OCI-LY7 (cell line): Measurements from ENCODE around the gene CAT.

Source experiments
- EZH2phosphoT487 ChIP-seq: fragments of 200-600 bp; sonication (generic); IDR thresholded peaks from 2 replicates; pipeline ENCODE4 v1.6.1; 2018; ENCODE audit warnings: low read depth, borderline replicate concordance, mild to moderate bottlenecking, mixed run types, antibody characterized with exemption, low read length, moderate library complexity, mixed read lengths
- TF ChIP-seq, protein P1 (sequence below): fragments of 200-600 bp; sonication (generic); conservative IDR thresholded peaks from 2 replicates; pipeline ENCODE4 v1.5.1; 2014; ENCODE audit warnings: mild to moderate bottlenecking, antibody characterized with exemption, low read length, moderate library complexity, mixed read lengths

DNA sequence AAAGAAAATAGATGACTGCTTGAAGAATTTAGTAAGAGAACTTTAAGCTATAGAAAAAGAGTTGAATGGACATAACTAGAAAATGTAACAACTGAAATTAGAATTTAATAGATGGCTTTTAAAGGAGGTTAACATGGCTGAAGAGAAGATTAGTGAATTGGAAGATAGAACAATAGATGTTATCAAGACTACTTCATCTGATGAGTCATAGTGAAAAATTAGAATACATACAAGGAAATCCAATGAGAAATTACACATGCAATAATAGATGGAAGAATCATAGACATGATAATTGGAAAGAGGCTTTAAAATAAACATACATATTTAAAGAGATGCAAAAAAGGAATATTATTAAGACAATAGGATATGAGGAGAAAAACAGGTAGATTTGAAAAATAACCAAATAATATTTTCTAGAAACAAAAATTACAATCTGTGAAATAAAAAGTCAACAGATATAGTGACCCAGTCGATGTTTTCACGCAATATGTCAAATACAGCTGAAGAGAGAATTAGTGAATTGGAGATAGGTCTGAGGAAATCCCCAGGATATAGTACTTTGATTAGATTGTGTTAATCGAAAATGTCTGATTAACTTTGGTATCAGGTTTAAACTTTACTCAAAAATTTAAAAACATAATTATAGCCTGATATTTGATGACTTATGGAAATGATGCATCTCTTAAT is 28.2 kb downstream of the CAT start:
- TF ChIP-seq, protein P1, sequence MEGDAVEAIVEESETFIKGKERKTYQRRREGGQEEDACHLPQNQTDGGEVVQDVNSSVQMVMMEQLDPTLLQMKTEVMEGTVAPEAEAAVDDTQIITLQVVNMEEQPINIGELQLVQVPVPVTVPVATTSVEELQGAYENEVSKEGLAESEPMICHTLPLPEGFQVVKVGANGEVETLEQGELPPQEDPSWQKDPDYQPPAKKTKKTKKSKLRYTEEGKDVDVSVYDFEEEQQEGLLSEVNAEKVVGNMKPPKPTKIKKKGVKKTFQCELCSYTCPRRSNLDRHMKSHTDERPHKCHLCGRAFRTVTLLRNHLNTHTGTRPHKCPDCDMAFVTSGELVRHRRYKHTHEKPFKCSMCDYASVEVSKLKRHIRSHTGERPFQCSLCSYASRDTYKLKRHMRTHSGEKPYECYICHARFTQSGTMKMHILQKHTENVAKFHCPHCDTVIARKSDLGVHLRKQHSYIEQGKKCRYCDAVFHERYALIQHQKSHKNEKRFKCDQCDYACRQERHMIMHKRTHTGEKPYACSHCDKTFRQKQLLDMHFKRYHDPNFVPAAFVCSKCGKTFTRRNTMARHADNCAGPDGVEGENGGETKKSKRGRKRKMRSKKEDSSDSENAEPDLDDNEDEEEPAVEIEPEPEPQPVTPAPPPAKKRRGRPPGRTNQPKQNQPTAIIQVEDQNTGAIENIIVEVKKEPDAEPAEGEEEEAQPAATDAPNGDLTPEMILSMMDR, result no peak
- no peak for TF ChIP-seq EZH2phosphoT487
